Esophagus muscularis mucosa (tissue), 4 donors: ENCODE data around the gene OBSCN.
"Not testable (repeated sequence)": the region's sequence is repeated elsewhere in the genome, so short reads cannot be mapped to it uniquely, and the experiment has no call there.

Experiments
- EP300 ChIP-seq: sonication (generic); formaldehyde crosslinking; IDR thresholded peaks from one replicate; pipeline ENCODE4 v1.6.1; 2017; ENCODE audit warnings: antibody characterized with exemption
- POLR2A ChIP-seq: fragments of 450-650 bp; IDR thresholded peaks from one replicate; pipeline ENCODE4 v1.6.1; 2017; ENCODE audit warnings: antibody characterized with exemption, moderate library complexity, mild to moderate bottlenecking, low read depth
- POLR2AphosphoS5 ChIP-seq, 2 donors: sonication (generic); formaldehyde crosslinking; IDR thresholded peaks; one replicate each; pipeline ENCODE4 v1.6.1; 2017; ENCODE audit warnings: antibody characterized with exemption in 2 of 2
- TF ChIP-seq, protein P1 (sequence below), 3 experiments: fragments of 200-600 bp in 2 of 3; fragments of 450-650 bp in 1 of 3; sonication (generic) in 2 of 3; IDR thresholded peaks; one replicate each; pipeline ENCODE4 v1.5.1; 2017 to 2019; ENCODE audit warnings: antibody characterized with exemption in 3 of 3, mild to moderate bottlenecking in 2 of 3, moderate library complexity in 1 of 3

DNA sequence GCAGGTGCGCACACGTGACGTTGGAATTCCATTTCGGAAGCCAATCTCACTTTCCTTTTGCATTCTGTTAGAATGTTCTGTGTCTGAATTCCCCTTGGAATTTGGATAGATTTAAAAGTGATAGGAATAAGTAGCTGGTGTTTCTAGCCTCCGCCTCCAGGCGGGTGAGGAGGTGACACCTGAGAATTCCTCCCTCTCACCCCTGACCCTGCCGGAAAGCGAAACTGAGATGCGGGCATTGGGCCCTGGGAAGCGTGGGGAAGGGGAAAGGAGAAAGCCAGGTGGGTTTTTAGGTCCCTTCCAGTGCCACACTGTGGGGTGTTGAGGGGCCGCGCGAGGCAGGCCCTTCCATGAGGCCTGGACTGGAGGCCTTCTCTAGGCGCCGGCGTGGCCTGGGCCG, 61.6 kb downstream of the OBSCN start:
- TF ChIP-seq, protein P1, sequence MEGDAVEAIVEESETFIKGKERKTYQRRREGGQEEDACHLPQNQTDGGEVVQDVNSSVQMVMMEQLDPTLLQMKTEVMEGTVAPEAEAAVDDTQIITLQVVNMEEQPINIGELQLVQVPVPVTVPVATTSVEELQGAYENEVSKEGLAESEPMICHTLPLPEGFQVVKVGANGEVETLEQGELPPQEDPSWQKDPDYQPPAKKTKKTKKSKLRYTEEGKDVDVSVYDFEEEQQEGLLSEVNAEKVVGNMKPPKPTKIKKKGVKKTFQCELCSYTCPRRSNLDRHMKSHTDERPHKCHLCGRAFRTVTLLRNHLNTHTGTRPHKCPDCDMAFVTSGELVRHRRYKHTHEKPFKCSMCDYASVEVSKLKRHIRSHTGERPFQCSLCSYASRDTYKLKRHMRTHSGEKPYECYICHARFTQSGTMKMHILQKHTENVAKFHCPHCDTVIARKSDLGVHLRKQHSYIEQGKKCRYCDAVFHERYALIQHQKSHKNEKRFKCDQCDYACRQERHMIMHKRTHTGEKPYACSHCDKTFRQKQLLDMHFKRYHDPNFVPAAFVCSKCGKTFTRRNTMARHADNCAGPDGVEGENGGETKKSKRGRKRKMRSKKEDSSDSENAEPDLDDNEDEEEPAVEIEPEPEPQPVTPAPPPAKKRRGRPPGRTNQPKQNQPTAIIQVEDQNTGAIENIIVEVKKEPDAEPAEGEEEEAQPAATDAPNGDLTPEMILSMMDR (IDR thresholded peaks at IDR 0.05), result not testable (repeated sequence)
- TF ChIP-seq POLR2AphosphoS5 (IDR thresholded peaks at IDR 0.05); POLR2A; EP300: not testable (repeated sequence)
